Measurements from ENCODE around the gene MRGPRG. TPM values are rescaled to one million over a fixed set of nuclear protein-coding genes. Genes with fewer than 3 reads are reported as not detected.

MRGPRG gene
- total RNA-seq, 2 donors from 2014 or later, result not detected

- DNase-seq (ENCODE audit: low spot score), result no peak
- H3K4me1 ChIP-seq, result no peaks in the 10 kb centered on the region
- TF ChIP-seq CTCF (IDR thresholded peaks at IDR 0.05), result no peak
- H3K36me3 ChIP-seq, result no peaks in the 10 kb centered on the region
- H3K27ac ChIP-seq, result no peak overlapping the region
- H3K27me3 ChIP-seq, result no peaks in the 10 kb centered on the region
- H3K9me3 ChIP-seq, result no peaks in the 10 kb centered on the region
- no peak overlapping the region for H3K4me3 ChIP-seq
Measured at GRCh38 chr11:3217818-3218482, 663 bp downstream of the MRGPRG start.

DNA sequence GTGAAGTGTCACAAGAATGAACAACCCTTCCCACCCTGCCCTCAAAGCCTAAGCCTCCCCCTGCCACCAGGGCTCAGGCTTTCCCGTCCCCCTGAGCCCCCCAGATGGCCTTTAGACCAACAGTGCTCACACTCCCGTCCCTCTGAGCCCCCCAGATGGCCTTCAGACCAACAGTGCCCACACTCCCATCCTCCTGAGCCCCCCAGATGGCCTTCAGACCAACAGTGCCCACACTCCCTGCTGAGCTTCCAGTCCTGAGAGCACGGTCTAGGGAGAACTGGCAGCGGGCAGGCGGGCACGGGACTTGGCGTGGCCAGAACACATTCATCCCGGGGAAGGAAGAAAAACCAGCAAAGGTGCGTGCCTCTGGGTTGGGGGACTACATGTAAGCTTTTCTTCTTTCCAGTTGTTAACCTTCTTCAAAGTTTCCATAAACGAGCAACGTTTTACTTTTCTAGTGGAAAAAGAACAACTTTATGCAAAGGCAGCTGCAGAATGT, 2.5 kb downstream of the MRGPRG start:
- TF ChIP-seq CTCF (IDR thresholded peaks at IDR 0.05), result no peak
- H3K4me3 ChIP-seq, result no peak overlapping the region
- no peak for DNase-seq (ENCODE audit: low spot score)
- no peak overlapping the region for H3K27ac ChIP-seq
- H3K36me3 ChIP-seq, result no peaks in the 10 kb centered on the region
- no peaks in the 10 kb centered on the region for H3K4me1 ChIP-seq
- H3K9me3 ChIP-seq, result peaks cover 3 to 11% of the 10 kb centered on the region in 2 donors
- H3K27me3 ChIP-seq, result no peaks in the 10 kb centered on the region

GRCh38 chr11:3215346-3216026, 3.1 kb downstream of the MRGPRG start:
- H3K36me3 ChIP-seq, result no peaks in the 10 kb centered on the region
- TF ChIP-seq CTCF (IDR thresholded peaks at IDR 0.05), result no peak
- H3K4me3 ChIP-seq, result no peak overlapping the region
- H3K4me1 ChIP-seq, result no peaks in the 10 kb centered on the region
- H3K27me3 ChIP-seq, result no peaks in the 10 kb centered on the region
- DNase-seq (ENCODE audit: low spot score), result no peak
- H3K27ac ChIP-seq, result no peak overlapping the region
- peaks cover 3 to 11% of the 10 kb centered on the region in 2 donors for H3K9me3 ChIP-seq

- Histone ChIP-seq H3K4me3 (no peak overlapping the region), H3K9me3 (peaks cover 3 to 11% of the 10 kb centered on the region in 2 donors), H3K4me1 (no peaks in the 10 kb centered on the region), H3K27me3 (no peaks in the 10 kb centered on the region), H3K27ac (no peak overlapping the region), H3K36me3 (no peaks in the 10 kb centered on the region)
- TF ChIP-seq CTCF (IDR thresholded peaks at IDR 0.05), result no peak
- DNase-seq (ENCODE audit: low spot score), result no peak
Measured at GRCh38 chr11:3214420-3214699, 4.3 kb downstream of the MRGPRG start.

DNA sequence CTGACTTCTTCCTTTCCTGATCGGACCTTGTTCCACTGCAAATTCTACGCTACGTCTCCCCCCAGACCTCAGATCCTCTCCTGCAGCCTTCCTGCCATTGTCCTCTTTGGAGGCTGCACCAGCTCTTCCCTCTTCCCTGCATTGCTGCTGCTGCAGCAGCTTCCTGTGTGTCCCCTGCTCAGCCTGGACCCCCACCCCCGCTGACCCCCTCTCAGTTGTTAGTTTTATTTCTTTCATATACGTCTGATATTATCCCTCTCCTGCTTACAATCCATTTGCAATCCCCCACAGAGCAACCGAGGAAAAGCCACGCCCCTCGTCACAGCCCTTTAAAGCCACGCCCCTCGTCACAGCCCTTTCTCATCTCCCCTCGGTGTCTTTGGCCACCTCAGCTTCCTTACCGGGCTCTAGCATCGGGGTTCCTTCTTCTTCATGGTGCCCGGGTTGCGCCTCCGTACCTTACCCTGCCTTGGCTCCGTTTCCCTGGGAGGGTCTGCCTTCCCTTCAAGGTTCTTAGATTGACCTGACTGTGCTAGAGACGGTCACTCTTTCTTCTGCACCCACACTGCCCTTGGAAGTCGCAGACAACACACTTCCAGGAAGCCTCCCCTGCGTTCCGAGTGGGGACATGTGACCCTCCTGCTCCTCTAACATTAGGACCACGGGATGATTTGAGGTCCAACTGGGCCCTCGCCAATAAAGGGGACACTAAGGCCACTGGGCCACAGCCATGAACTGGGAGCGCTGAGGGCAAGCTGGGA, 4.8 kb downstream of the MRGPRG start:
- H3K4me3 ChIP-seq, result no peak overlapping the region
- DNase-seq (ENCODE audit: low spot score), result no peak
- no peaks in the 10 kb centered on the region for H3K4me1 ChIP-seq
- H3K27ac ChIP-seq, result no peak overlapping the region
- no peak for TF ChIP-seq CTCF (IDR thresholded peaks at IDR 0.05)
- H3K36me3 ChIP-seq, result no peaks in the 10 kb centered on the region
- H3K27me3 ChIP-seq, result no peaks in the 10 kb centered on the region
- H3K9me3 ChIP-seq, result peaks cover 3 to 11% of the 10 kb centered on the region in 2 donors

All from right atrium auricular region (tissue), 2 donors.